Psoas muscle (tissue), 8 donors: ENCODE results near the gene PNCK. TPM values are rescaled to one million over a fixed set of nuclear protein-coding genes. Genes with fewer than 3 reads are reported as not detected.
A peak's percentile ranks its signal among the peaks of the same experiment; 100 is the strongest.

Source experiments
- ATAC-seq, 4 donors: fragments of 200-7000 bp; cut with Tn5 transposase; one replicate each; pipeline ENCODE4 v1.9.1; 2020; ENCODE audit warnings: moderate library complexity in 3 of 4, mild to moderate bottlenecking in 2 of 4
- DNase-seq, 2 donors: peaks; one replicate each; pipeline ENCODE4 v3.0.0-alpha.2; 2020
- H3K27ac ChIP-seq: fragments of 200-600 bp; one replicate; pipeline ENCODE4 v1.8.0; 2022
- H3K27me3 ChIP-seq, 3 donors: fragments of 200-600 bp in 1 of 3; one replicate each; pipeline versions ENCODE4 v1.6.1 to v1.8.0; 2013 to 2022; ENCODE audit warnings: low read length in 2 of 3, mild to moderate bottlenecking in 2 of 3, moderate library complexity in 1 of 3; ENCODE audit not compliant: insufficient read depth in 3 of 3
- H3K36me3 ChIP-seq, 2 donors: fragments of 200-600 bp in 1 of 2; one replicate each; pipeline versions ENCODE4 v1.6.1 to v1.8.0; 2013 to 2022; ENCODE audit warnings: low read depth in 1 of 2, mild to moderate bottlenecking in 1 of 2, moderate library complexity in 1 of 2; ENCODE audit not compliant: insufficient read depth in 1 of 2
- H3K4me1 ChIP-seq: fragments of 200-600 bp; one replicate; pipeline ENCODE4 v1.8.0; 2022
- H3K4me3 ChIP-seq: fragments of 200-600 bp; one replicate; pipeline ENCODE4 v1.8.0; 2022; ENCODE audit warnings: mild to moderate bottlenecking
- H3K9me3 ChIP-seq: fragments of 200-600 bp; one replicate; pipeline ENCODE4 v1.8.0; 2022
- WGBS, 3 donors: extraction: QIAGEN DNeasy Blood & Tissue Kit; methylation state at CpG; one replicate each; pipeline versions ENCODE4 v1.1.6 to v1.1.7; 2013; 5-methylcytosine and 5-hydroxymethylcytosine counted together
- intact Hi-C, 2 donors: fragments of 100-400 bp; cut with DNase I; formaldehyde crosslinking; loops; one replicate each; pipeline versions ENCODE4 v1.11.0 to v1.14.2; 2022
- polyA plus RNA-seq, 3 donors: library from polyadenylated mRNA; stranded (reverse); fragments of 200-250 nt; gene quantifications; one replicate each; pipeline ENCODE4 v1.2.3, GENCODE V29; 2013
- total RNA-seq, 4 donors: library from RNA; stranded (reverse); fragmentation: NEBNext Ultra II Directional in 2 of 4; extraction: Animal tissue kit (Norgen Biotek cat#: 25700) in 2 of 4; gene quantifications; one replicate each; pipeline versions ENCODE4 v1.2.1 to v1.2.4, GENCODE V29; 2021 to 2023
- TF ChIP-seq, protein P1 (sequence below): fragments of 200-600 bp; IDR thresholded peaks from one replicate; pipeline ENCODE4 v1.8.0; 2022; ENCODE audit warnings: antibody characterized with exemption
- donor health status: healthy with polysubstance abuse.
- donor health status: DM: no; HTN: no; CAD: no; lungs with moderate emphysema.
- donor health status: Bipolar disorder and iron deficiency.
- donor health status: healthy.
- donor health status: DM: yes; HTN: yes; CAD: no.
- donor health status: DM: no; HTN: no; CAD: no.
- donor health status: DM: no; HTN: no; CAD: no.
- donor health status: DM: yes; HTN: yes; CAD: no.

PNCK gene
- total and polyA plus RNA-seq, 7 donors = 0.21 to 1.9 (median 0.92) TPM

- Histone ChIP-seq H3K27ac (no peak overlapping the region), H3K9me3 (no peaks in the 10 kb centered on the region), H3K36me3 (no peaks in the 10 kb centered on the region), H3K27me3 (peaks cover 0 to 52% (median 10%) of the 10 kb centered on the region in 3 donors), H3K4me3 (no peak overlapping the region), H3K4me1 (peaks cover 4% of the 10 kb centered on the region)
- TF ChIP-seq, protein P1, sequence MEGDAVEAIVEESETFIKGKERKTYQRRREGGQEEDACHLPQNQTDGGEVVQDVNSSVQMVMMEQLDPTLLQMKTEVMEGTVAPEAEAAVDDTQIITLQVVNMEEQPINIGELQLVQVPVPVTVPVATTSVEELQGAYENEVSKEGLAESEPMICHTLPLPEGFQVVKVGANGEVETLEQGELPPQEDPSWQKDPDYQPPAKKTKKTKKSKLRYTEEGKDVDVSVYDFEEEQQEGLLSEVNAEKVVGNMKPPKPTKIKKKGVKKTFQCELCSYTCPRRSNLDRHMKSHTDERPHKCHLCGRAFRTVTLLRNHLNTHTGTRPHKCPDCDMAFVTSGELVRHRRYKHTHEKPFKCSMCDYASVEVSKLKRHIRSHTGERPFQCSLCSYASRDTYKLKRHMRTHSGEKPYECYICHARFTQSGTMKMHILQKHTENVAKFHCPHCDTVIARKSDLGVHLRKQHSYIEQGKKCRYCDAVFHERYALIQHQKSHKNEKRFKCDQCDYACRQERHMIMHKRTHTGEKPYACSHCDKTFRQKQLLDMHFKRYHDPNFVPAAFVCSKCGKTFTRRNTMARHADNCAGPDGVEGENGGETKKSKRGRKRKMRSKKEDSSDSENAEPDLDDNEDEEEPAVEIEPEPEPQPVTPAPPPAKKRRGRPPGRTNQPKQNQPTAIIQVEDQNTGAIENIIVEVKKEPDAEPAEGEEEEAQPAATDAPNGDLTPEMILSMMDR = no peak
- 26 to 33% (median 26%) methylated on average over 6 to 8 of the region's 8 CpGs for WGBS, 3 donors
- ATAC-seq (no peak), DNase-seq (no peak)
- intact Hi-C loops = no loop called here
Observed at GRCh38 chrX:153641627-153642026, 32.0 kb downstream of the PNCK start.

DNA sequence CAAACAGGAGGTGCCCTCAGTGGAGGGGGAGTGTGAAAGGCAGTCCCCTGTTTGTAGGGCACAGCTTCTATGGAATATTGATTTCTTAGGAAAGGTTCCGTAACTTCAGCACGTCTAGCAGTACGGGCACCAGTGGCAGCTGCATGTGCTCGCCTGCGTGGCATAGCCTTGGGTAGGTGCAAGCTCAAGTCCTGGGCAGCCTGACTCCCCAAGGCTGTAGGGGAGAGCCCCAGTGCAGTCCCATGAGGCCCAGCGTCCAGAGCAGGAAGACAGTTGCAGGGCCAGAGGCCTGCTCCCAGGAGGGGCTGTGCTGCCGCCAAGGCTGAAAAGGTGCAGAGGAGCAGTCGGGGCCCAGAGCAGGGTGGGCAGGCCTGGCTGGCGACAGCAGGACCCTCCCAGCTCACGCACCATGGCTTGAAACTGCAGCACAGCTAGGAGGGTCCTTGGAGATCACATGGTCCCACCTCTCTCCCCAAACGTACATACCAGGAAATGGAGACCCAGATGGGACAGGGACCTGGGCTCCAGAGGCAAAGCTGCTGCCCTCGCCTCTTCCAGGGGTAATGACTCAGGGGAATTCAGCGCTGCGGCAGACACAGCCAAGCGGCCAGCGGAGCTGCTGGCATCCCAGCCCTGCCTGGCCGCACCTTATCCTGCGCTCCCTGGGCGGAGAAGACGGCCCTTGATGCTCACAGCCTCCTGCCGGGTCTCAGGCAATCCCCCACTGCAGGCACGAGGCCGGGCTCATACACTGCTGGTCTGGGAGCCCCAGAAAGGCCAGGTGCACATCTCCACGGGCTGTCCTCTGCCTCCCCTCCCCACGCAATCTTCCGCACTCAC is 32.7 kb downstream of the PNCK start:
- ATAC-seq (no peak), DNase-seq (peak in 1 of 2 donors; percentile 40)
- no peaks in the 10 kb centered on the region for H3K9me3 ChIP-seq
- 57 to 71% (median 61%) methylated on average over 20 to 26 of the region's 26 CpGs for WGBS, 3 donors
- H3K27ac ChIP-seq = no peak overlapping the region
- no peaks in the 10 kb centered on the region for H3K36me3 ChIP-seq
- peaks cover 0 to 47% (median 9%) of the 10 kb centered on the region in 3 donors for H3K27me3 ChIP-seq
- peaks cover 4% of the 10 kb centered on the region for H3K4me1 ChIP-seq
- TF ChIP-seq, protein P1 = no peak
- intact Hi-C loops = no loop called here
- H3K4me3 ChIP-seq = no peak overlapping the region

DNA sequence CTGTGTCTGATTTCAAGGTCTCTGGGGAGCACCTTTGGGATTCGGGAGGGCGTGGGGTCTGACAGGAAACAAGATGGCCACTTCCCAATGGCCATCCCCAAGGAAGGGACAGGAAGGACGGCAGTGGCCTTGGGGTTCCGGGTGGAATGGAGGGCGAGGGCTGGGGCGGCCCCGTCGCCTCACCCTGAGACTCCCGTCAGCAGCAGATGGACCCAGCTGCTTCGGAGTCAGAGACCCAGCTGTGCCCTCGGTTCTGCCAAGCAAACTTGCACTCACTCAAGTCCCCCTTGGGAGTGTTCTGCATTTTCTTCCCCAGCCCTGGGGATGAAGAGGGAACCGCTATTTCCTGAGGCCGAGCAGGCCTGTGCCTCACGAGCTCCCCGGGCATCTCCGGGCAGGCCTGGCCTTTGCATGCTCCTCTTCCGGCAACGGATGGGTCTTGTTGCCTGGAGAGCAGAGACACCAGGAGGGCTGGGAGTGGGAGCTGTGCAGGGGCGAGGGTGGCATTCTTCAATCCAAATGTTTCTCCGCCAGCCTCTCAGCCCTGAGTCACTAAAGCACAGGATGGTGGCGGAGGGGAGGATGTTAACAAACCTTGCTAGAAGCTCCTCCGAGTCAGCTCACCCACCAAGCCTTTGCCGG is 33.4 kb downstream of the PNCK start:
- TF ChIP-seq, protein P1 = no peak
- Histone ChIP-seq H3K4me1 (peaks cover 4% of the 10 kb centered on the region), H3K27me3 (peaks cover 0 to 39% (median 9%) of the 10 kb centered on the region in 3 donors), H3K9me3 (no peaks in the 10 kb centered on the region), H3K36me3 (no peaks in the 10 kb centered on the region), H3K27ac (no peak overlapping the region), H3K4me3 (no peak overlapping the region)
- 62 to 73% (median 70%) methylated on average over 16 to 23 of the region's 23 CpGs for WGBS, 3 donors
- intact Hi-C loops = no loop called here
- no peak for ATAC-seq
- peak in 1 of 2 donors; percentile 33 for DNase-seq

DNA sequence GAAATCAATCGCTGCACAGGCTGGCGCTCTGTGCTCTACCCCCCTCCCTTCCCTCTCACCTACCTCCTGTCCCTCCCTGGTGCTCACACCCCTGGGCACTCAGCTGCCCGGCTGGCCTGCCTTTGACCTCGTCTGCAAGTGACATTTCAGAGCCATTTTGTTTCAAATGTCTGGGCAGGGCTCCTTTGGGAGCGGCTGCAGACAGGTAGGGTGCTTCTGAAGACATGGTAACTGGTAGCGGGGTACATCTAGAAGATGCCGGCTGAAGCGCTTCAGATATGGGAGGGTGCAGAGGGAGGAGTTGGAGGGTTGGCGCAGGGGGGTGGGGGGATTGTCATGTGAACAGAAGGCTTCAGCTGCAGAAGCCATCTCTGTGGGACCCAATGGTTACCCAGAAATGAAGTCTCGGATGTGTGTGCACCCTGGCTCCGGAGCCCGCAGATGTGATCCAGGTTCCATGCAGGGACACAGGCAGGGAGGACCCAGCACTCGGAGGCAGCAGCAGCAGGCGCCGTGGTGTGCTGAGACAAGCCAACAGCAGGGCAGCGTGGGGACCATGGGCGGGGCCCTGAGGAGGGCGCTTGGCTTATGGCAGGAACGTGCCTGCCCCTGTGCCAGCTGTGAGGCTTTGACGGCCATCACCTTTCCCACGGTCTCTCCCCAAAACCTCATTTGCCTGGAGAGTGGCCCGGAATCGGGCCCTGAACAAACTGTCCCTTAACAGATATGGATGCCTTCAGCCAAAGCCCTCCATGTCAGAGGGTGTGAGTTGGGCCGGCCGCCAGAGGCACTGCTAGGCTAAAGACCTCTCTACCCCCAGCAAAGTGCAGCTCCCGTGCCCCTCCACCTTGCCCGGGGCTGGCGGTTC is 34.2 kb downstream of the PNCK start:
- intact Hi-C loops = no loop called here
- TF ChIP-seq, protein P1 = no peak
- H3K27me3 ChIP-seq = peaks cover 0 to 31% (median 8%) of the 10 kb centered on the region in 3 donors
- H3K9me3 ChIP-seq = no peaks in the 10 kb centered on the region
- H3K36me3 ChIP-seq = no peaks in the 10 kb centered on the region
- 69 to 72% (median 70%) methylated on average over 16 to 28 of the region's 28 CpGs for WGBS, 3 donors
- no peak overlapping the region for H3K4me3 ChIP-seq
- peaks cover 4% of the 10 kb centered on the region for H3K4me1 ChIP-seq
- DNase-seq (peak in 1 of 2 donors; percentile 31), ATAC-seq (no peak)
- no peak overlapping the region for H3K27ac ChIP-seq
